C4-2B (cell line): Measurements from ENCODE around the gene TSPAN18.

ENCODE experiments used
- ZFX ChIP-seq: fragments of 450-650 bp; IDR thresholded peaks from 2 replicates; pipeline ENCODE4 v1.6.1; 2017
- TF ChIP-seq, protein P1 (sequence below): fragments of 450-650 bp; conservative IDR thresholded peaks from 2 replicates; pipeline ENCODE4 v1.5.1; 2017; ENCODE audit warnings: mild to moderate bottlenecking

DNA sequence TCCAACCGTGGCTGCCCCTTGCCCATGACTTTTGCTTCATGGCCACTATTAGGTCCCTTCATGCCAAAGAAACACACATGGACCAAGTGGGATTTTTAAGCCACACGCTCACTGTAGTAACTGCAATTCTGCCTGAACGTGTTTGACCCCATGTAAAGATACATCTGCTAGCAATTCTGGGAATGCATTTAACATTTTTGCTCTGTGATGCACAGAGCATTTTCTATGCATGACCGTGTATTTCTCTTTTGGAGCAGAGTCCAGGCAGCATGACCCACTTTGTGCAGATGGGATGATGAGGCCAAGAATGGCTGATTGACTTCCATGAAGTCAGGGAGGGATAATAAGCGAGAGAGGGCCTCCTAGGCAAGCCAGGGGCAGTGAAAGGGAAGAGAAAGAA is 115.5 kb downstream of the TSPAN18 start:
- TF ChIP-seq, protein P1, sequence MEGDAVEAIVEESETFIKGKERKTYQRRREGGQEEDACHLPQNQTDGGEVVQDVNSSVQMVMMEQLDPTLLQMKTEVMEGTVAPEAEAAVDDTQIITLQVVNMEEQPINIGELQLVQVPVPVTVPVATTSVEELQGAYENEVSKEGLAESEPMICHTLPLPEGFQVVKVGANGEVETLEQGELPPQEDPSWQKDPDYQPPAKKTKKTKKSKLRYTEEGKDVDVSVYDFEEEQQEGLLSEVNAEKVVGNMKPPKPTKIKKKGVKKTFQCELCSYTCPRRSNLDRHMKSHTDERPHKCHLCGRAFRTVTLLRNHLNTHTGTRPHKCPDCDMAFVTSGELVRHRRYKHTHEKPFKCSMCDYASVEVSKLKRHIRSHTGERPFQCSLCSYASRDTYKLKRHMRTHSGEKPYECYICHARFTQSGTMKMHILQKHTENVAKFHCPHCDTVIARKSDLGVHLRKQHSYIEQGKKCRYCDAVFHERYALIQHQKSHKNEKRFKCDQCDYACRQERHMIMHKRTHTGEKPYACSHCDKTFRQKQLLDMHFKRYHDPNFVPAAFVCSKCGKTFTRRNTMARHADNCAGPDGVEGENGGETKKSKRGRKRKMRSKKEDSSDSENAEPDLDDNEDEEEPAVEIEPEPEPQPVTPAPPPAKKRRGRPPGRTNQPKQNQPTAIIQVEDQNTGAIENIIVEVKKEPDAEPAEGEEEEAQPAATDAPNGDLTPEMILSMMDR = no peak
- TF ChIP-seq ZFX = no peak
